DOHH2 (cell line): Measurements from ENCODE around the gene ZNF805.
"Not testable (repeated sequence)": the region's sequence is repeated elsewhere in the genome, so short reads cannot be mapped to it uniquely, and the experiment has no call there.

Source experiments
- H3F3A ChIP-seq: fragments of 200-600 bp; sonication (generic), shearing (Covaris generic); 2 replicates; pipeline ENCODE4 v1.6.0; 2016; ENCODE audit warnings: antibody characterized with exemption, mild to moderate bottlenecking; ENCODE audit not compliant: control insufficient read depth, insufficient read depth
- H3K27ac ChIP-seq: fragments of 200-600 bp; sonication (generic); 2 replicates; pipeline ENCODE4 v1.5.1; 2014; ENCODE audit warnings: low read depth, mild to moderate bottlenecking, low read length, moderate library complexity
- H3K27me3 ChIP-seq: fragments of 200-600 bp; sonication (generic); 2 replicates; pipeline ENCODE4 v1.6.1; 2014; ENCODE audit warnings: mild to moderate bottlenecking, low read length, mixed read lengths; ENCODE audit not compliant: control insufficient read depth
- H3K36me3 ChIP-seq: fragments of 200-600 bp; sonication (generic); 2 replicates; pipeline ENCODE4 v1.6.1; 2014; ENCODE audit warnings: mild to moderate bottlenecking, low read length, moderate library complexity, mixed read lengths; ENCODE audit not compliant: control insufficient read depth
- H3K4me1 ChIP-seq: fragments of 200-600 bp; sonication (generic); 2 replicates; pipeline ENCODE4 v1.6.1; 2014; ENCODE audit warnings: mild to moderate bottlenecking, low read length, mixed read lengths; ENCODE audit not compliant: control insufficient read depth
- H3K4me2 ChIP-seq: fragments of 200-600 bp; sonication (generic); 2 replicates; pipeline ENCODE4 v1.6.0; 2014; ENCODE audit warnings: mild to moderate bottlenecking, low read length, moderate library complexity
- H3K4me3 ChIP-seq: fragments of 200-600 bp; sonication (generic); 2 replicates; pipeline ENCODE4 v1.5.1; 2014; ENCODE audit warnings: mild to moderate bottlenecking, low read length, mixed read lengths
- H3K79me2 ChIP-seq: fragments of 200-600 bp; sonication (generic); 2 replicates; pipeline ENCODE4 v1.6.1; 2014; ENCODE audit warnings: mild to moderate bottlenecking, low read length, mixed read lengths; ENCODE audit not compliant: control insufficient read depth
- H3K9me2 ChIP-seq: fragments of 200-600 bp; sonication (generic); replicated peaks from 2 replicates; pipeline ENCODE4 v1.6.1; 2014; ENCODE audit warnings: mild to moderate bottlenecking, low read length, mixed read lengths; ENCODE audit not compliant: control insufficient read depth
- H3K9me3 ChIP-seq: fragments of 200-600 bp; sonication (generic); 2 replicates; pipeline ENCODE4 v1.6.1; 2014; ENCODE audit warnings: antibody characterized with exemption, low read length, mixed read lengths; ENCODE audit not compliant: control insufficient read depth, insufficient read depth
- H4K20me1 ChIP-seq: fragments of 200-600 bp; sonication (generic); 2 replicates; pipeline ENCODE4 v1.6.0; 2014; ENCODE audit warnings: low read depth, mild to moderate bottlenecking, antibody characterized with exemption, low read length, moderate library complexity; ENCODE audit not compliant: control insufficient read depth, insufficient read depth
- CTCF ChIP-seq: fragments of 200-600 bp; sonication (generic); IDR thresholded peaks from one replicate; pipeline ENCODE4 v1.5.1; 2014; ENCODE audit warnings: antibody characterized with exemption, mild to moderate bottlenecking, low read depth, low read length; ENCODE audit not compliant: poor library complexity, severe bottlenecking
- EZH2phosphoT487 ChIP-seq: fragments of 200-600 bp; sonication (generic); IDR thresholded peaks from 2 replicates; pipeline ENCODE4 v1.6.1; 2017; ENCODE audit warnings: borderline replicate concordance, mild to moderate bottlenecking, antibody characterized with exemption, low read length, moderate library complexity, mixed read lengths

Gene ZNF805

DNA sequence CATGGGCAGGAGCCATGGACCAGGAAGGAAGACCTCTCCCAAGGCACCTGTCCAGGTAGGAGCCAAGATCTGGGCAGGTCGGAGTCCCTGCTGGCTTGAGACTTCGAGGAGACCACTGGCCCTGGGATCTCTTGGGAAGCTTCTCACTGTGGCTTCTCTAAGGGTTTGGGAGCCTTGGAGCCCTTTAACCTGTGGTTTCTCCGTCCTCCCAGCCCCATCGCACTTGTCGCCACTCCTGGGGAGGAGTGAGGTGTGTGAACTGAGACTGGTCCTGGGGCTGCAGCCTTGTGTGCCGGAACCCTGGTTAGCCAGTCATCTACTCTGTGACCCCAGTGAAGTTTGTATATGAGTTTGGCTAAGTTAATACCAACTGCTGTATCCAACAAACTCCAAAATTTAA lies 8.2 kb downstream of the ZNF805 start:
- Histone ChIP-seq H3K4me1 (no peaks in the 10 kb centered on the region), H3F3A (no peaks in the 10 kb centered on the region), H3K27me3 (no peaks in the 10 kb centered on the region), H3K79me2 (no peaks in the 10 kb centered on the region), H3K9me3 (peaks cover 4% of the 10 kb centered on the region; the same call in 1 of the 2 replicates), H3K4me3 (no peak overlapping the region), H3K4me2 (no peak overlapping the region), H4K20me1 (no peaks in the 10 kb centered on the region), H3K36me3 (peaks cover 16% of the 10 kb centered on the region), H3K27ac (no peak overlapping the region), H3K9me2 (no peaks in the 10 kb centered on the region)
- TF ChIP-seq CTCF (no peak), EZH2phosphoT487 (no peak)

DNA sequence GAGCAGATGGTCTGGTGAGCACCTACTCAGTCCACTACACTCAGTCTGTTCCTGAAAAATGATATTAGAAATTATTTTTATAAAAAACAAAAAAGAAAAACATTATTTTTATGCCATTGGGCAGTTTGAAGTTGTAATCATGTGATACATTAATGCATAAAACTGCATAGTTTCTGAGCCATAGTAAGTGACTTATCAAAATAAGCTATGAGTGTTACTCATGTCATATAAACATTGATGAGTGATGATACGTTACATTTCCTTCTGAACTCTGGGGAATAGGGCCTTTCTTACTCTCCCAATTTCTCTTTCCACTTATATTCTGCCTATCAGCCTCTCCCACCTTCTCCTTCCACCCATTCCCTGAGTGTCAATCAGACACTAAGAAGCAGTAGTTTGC lies 8.9 kb downstream of the ZNF805 start:
- Histone ChIP-seq H3K9me3 (peaks cover 4% of the 10 kb centered on the region; the same call in 1 of the 2 replicates), H3K4me3 (no peak overlapping the region), H3K79me2 (no peaks in the 10 kb centered on the region), H3K27ac (no peak overlapping the region), H4K20me1 (no peaks in the 10 kb centered on the region), H3F3A (no peaks in the 10 kb centered on the region), H3K4me1 (no peaks in the 10 kb centered on the region), H3K27me3 (no peaks in the 10 kb centered on the region), H3K4me2 (no peak overlapping the region), H3K9me2 (no peaks in the 10 kb centered on the region), H3K36me3 (peaks cover 16% of the 10 kb centered on the region)
- TF ChIP-seq EZH2phosphoT487 (no peak), CTCF (no peak)

- H3K9me3 ChIP-seq, H3K27ac ChIP-seq, H3K4me2 ChIP-seq, H3K4me3 ChIP-seq, H4K20me1 ChIP-seq, H3K4me1 ChIP-seq, H3K79me2 ChIP-seq, H3K9me2 ChIP-seq, H3K27me3 ChIP-seq, H3F3A ChIP-seq: not testable (repeated sequence)
- H3K36me3 ChIP-seq: peaks cover 14% of the 10 kb centered on the region
Observed at GRCh38 chr19:57253767-57254166, 13.3 kb downstream of the ZNF805 start.

GRCh38 chr19:57262044-57262443 lies 21.6 kb downstream of the ZNF805 start:
- Histone ChIP-seq H3F3A (no peaks in the 10 kb centered on the region), H3K36me3 (no peaks in the 10 kb centered on the region), H3K4me2 (no peak overlapping the region), H3K79me2 (no peaks in the 10 kb centered on the region), H3K27me3 (no peaks in the 10 kb centered on the region), H3K27ac (no peak overlapping the region), H3K9me3 (peaks cover 3% of the 10 kb centered on the region; the same call in 1 of the 2 replicates), H3K4me1 (no peaks in the 10 kb centered on the region), H4K20me1 (no peaks in the 10 kb centered on the region), H3K4me3 (no peak overlapping the region), H3K9me2 (no peaks in the 10 kb centered on the region)
- TF ChIP-seq EZH2phosphoT487 (no peak), CTCF (no peak)
